T-helper 9 cell (primary cell): ENCODE data around the gene CHRNA10.

ENCODE experiments used
- DNase-seq: peaks from one replicate; pipeline ENCODE4 v3.0.0-alpha.2; 2020

CHRNA10 gene

DNA sequence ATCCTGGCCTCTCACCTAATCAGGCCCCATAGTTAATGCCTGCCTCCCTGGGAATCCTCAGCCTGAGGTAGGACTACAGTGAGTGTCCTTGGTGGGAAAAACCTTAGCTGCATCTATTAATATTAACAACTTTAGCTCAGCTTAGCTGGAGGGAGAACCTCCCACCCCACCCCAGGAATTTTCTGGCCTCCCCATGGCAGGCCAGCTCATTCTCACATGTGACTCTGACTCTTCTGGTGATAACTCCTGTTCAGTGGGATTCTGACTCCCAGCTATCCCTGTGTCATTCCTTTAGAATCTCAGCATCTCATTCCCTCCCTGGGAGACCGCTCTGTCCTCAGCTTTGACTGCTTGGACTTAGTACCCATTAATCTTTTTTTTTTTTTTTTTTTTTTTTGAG lies 43.9 kb downstream of the CHRNA10 start:
- no peak for DNase-seq

DNA sequence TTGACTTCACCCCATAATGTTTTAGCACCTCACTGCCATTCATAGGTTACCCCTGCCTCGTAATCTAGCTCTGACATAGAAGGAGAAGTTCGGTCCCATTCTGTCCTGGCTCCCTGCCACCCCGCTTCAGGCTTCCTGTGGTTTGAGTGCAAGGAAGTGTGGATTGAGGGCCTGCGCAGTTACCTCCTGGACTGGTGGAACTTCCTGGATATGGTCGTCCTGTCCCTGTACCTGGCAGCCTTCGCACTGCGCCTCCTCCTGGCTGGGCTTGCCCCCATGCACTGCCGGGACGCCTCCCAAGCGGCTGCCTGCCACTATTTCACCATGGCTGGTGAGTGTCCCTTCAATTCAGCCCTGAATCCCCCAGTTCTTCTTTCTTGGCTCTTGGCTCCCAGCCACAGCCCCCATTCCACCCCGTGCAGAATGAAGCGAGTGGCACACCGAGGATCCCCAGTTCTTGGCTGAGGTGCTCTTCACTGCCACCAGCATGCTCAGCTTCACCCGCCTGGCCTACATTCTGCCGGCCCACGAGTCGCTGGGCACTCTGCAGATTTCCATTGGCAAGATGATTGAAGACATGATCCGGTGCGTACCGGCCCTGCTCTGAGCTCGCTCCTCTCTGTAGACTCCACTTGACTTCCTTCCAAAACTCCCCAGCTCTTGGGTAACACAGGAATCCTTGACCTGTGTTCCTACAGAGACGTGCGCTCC lies 44.8 kb downstream of the CHRNA10 start:
- no peak for DNase-seq

DNA sequence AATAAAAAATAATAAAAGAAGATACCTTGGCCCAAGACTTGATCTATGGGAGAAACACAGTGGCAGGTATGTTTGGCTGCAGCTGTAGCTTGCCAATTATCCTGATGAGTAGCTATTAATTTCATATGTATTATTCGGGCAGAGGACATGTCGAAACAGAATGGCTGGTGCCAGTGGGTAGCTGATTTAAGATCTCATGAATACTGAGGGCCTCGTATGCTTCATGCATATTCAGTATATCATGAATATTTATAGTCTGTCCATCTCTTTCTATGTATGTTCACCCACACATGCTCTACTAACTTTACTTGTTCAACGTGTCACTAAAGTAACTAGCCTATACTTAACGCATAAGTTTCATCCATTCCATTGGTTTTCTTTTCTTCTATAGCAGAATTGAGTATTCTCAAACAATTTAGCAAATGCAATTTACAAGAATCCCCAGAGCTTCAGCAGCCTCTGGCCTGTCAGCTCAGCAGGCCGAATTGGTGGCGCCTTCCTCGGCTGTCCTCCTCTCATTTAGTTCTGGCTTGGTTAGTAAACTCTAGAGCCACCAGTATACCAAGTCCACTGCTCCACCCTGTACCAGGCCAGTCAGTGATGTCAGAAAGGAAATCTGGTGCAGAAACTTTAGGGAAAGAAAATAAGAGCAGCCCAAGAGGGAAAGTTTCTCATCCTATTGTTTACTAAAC lies 47.3 kb downstream of the CHRNA10 start:
- no peak for DNase-seq

DNA sequence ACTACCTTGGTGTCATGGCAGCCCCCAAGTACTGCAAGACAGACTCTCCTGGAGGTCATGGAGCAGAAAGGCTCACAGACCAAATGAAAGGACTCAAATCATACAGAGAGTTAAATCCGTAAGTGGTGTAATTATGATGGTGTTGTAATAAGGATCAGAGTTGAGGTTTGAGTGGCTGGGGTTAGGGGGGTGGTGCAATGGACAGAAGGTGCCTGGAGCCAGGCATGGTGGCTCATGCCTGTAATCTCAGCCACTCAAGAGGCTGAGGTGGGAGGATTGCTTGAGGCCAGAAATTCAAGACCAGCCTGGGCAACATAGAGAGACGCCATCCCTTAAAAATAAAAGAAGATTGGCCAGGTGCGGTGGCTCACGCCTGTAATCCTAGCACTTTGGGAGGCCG lies 48.1 kb downstream of the CHRNA10 start:
- DNase-seq: no peak

DNA sequence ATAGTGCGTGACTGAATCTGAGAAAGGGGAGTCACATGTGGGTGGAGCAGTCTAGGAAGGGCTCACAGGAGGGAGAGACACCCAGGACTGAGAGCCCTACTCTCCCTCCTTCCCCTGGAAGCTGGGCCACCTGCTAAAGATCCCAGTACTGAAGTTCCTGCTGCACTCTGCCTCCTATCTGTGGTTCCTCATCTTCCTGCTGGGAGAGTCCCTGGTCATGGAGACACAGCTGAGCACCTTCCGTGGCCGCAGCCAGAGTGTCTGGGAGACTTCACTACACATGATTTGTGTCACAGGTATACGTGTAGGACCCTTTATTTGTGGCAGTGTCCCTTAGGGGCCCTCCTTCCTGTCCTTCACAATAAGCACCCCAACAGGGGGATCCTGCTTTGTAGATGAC lies 48.7 kb downstream of the CHRNA10 start:
- DNase-seq: no peak

DNA sequence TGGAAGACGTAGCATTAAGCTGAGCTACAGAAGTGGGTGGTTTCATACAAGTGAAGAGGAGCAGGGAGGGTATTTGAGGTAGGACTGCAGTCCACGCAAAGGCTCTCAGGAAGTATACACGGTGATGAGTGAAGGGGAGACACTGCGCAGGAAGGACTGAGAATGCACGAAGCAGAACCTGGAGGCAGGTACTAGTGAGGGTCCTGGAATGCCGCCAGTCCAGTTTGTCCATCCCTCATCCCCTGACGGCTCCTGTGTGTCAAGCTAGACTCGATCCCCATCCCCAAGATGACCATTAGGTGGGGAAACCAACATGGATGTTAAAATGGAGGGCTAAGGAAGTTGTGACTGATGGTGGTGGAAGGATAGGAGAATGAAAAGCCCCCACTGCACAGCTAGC lies 53.2 kb downstream of the CHRNA10 start:
- DNase-seq: no peak

DNA sequence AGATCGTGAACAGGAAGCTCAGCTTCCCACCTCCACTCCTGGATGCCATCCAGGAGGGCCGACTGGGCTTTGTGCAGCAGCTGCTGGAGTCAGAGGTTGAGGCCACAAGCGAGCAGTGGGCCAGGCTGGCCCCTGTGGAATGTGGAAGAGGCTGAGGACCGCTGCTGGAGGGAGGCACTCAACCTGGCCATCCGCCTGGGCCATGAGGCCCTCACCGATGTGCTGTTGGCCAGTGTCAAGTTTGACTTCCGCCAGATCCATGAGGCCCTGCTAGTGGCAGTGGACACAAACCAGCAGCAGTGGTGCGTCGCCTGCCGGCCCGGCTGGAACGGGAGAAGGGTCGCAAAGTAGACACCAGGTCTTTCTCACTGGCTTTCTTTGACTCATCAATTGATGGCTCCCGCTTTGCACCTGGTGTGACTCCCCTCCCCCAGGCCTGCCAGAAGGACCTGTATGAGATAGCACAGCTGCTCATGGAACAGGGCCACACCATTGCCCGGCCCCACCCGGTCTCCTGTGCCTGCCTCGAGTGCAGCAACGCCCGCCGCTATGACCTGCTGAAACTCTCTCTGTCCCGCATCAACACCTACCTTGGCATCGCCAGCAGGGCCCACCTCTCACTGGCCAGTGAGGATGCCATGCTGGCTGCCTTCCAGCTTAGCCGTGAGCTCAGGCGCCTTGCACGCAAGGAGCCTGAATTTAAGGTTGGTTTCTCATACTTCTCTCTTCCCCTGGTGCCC lies 54.3 kb downstream of the CHRNA10 start:
- no peak for DNase-seq

DNA sequence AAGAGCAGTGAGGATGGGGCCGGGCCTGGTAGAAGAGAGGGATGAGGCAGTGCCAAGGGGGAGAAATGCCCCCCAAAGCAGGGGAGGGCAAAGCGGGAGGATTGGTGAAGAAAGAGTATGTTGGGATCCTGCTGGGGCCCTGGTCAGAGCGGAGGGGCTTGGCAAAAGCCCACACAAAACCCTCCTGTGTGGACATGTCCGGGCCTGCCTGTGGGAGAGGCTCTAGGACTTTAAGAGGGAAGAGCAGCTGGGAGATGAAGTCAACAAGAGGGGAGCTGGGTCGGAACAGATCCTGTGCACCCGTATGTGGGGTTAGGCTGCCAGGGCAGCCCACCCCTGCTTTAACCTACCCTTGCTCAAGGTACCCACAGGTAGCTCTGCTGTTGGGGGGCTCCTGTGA lies 55.2 kb downstream of the CHRNA10 start:
- no peak for DNase-seq
